GM12878 (cell line): ENCODE measurements around the gene YWHAQ.
A peak's percentile ranks its signal among the peaks of the same experiment; 100 is the strongest.

Source experiments
- EP300 ChIP-seq, 2 experiments: fragments of 150-350 bp in 1 of 2; IDR thresholded peaks; 2 replicates each; pipeline ENCODE4 v1.6.1; 2011 to 2012; ENCODE audit warnings: low read depth in 2 of 2, low read length in 2 of 2, borderline replicate concordance in 1 of 2, improper control_type of control experiment in 1 of 2, inconsistent platforms in 1 of 2; ENCODE audit not compliant: control insufficient read depth in 1 of 2
- EZH2 ChIP-seq: IDR thresholded peaks from 2 replicates; pipeline ENCODE4 v1.6.1; 2012; ENCODE audit warnings: low read depth, mild to moderate bottlenecking, control low read depth, inconsistent platforms, low read length, borderline replicate concordance; ENCODE audit not compliant: control insufficient read depth
- IKZF2 ChIP-seq, 2 experiments: fragments of 450-650 bp; IDR thresholded peaks; 2 replicates each; pipeline ENCODE4 v1.6.1; 2017; ENCODE audit warnings: mild to moderate bottlenecking in 2 of 2, moderate library complexity in 2 of 2
- YY1 ChIP-seq: IDR thresholded peaks from 2 replicates; pipeline ENCODE4 v1.6.1; 2011; ENCODE audit warnings: low read depth, mild to moderate bottlenecking, low read length
- ZBTB40 ChIP-seq: fragments of 450-650 bp; IDR thresholded peaks from 2 replicates; pipeline ENCODE4 v1.6.1; 2016; ENCODE audit warnings: mild to moderate bottlenecking, moderate library complexity, borderline replicate concordance

- TF ChIP-seq ZBTB40: no peak
- TF ChIP-seq EP300 (IDR thresholded peaks at IDR 0.05; ENCODE audit: borderline replicate concordance in 1 of 2, control insufficient read depth in 1 of 2, low read depth in 2 of 2, low read length in 2 of 2): no peak
- no peak for TF ChIP-seq EZH2
- TF ChIP-seq IKZF2 (IDR thresholded peaks at IDR 0.05): peak; percentile 31 to 45; a peak in 3 of 4 replicates
- no peak for TF ChIP-seq YY1
These were observed 3.5 kb downstream of the YWHAQ start for GRCh38 chr2:9627310-9627709.
